AG09319 (cell line): ENCODE data around the gene UACA.

ENCODE experiments used
- DNase-seq: peaks from one replicate; pipeline ENCODE4 v3.0.0-alpha.2; 2010; ENCODE audit warnings: low read depth; ENCODE audit errors: extremely low read depth
- CTCF ChIP-seq: IDR thresholded peaks from 2 replicates; pipeline ENCODE4 v1.5.1; 2011; ENCODE audit warnings: low read depth, mild to moderate bottlenecking, inconsistent platforms, low read length, moderate library complexity

The UACA gene

GRCh38 chr15:70702584-70702983 is 60.8 kb downstream of the UACA start:
- TF ChIP-seq CTCF: no peak

GRCh38 chr15:70701891-70702568 is 61.3 kb downstream of the UACA start:
- no peak for TF ChIP-seq CTCF
- no peak for DNase-seq

More at GRCh38 chr15:70702584-70702983, 60.8 kb downstream of the UACA start:
- DNase-seq: no peak

GRCh38 chr15:70701171-70701570 is 62.2 kb downstream of the UACA start:
- DNase-seq: no peak
- no peak for TF ChIP-seq CTCF

GRCh38 chr15:70699890-70700289 is 63.5 kb downstream of the UACA start:
- no peak for TF ChIP-seq CTCF
- DNase-seq: no peak

GRCh38 chr15:70698836-70699390 is 64.4 kb downstream of the UACA start:
- DNase-seq: no peak
- TF ChIP-seq CTCF: no peak

GRCh38 chr15:70698426-70698825 is 64.9 kb downstream of the UACA start:
- no peak for TF ChIP-seq CTCF
- no peak for DNase-seq

- no peak for TF ChIP-seq CTCF
- DNase-seq: no peak
Measured at GRCh38 chr15:70690491-70691276, 72.7 kb downstream of the UACA start.
